ENCODE results near the gene HIVEP3.

Gene HIVEP3

DNA sequence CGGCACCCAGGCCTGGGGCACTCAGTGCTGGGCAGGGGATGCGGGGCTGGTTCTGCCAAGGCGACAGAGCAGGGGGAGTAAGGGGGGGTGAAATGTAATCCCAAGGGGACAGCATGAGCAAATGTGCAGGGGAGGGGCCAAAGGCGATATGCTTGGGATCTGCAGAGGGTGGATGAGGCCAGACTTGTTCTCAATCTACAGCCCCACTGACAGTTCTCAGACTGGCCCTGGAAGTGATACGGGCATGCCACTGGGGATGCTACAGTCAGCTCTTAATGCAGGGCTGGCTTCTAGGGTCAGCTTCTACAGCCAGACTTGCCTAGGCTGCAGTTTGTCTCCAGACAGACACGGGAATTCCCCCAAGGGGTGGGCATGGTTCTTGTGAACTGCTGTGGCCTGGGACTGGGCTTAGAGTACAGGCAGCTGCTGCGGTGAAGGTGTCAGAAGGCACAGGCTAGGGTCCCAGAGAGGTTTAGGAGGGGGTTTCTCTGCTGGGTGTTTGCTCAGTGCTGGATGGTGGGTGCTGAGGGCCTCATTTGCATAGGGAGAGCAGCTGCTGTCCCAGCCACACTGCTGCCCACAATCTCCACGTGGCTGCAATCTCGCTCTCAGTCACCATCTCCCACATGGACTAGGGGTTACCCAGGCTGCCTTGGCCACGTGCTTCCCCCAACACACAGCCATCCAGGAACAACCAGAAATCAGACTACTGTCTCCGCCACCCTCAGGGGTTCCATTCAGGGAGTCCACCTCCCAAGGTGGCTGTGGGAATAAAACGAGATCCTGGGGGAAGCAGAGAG, 190.1 kb downstream of the HIVEP3 start:
- H3K4me3 ChIP-seq (ENCODE audit: low read length), result no peak overlapping the region
- DNase-seq (ENCODE audit: low read depth), result no peak
- TF ChIP-seq, protein P1, sequence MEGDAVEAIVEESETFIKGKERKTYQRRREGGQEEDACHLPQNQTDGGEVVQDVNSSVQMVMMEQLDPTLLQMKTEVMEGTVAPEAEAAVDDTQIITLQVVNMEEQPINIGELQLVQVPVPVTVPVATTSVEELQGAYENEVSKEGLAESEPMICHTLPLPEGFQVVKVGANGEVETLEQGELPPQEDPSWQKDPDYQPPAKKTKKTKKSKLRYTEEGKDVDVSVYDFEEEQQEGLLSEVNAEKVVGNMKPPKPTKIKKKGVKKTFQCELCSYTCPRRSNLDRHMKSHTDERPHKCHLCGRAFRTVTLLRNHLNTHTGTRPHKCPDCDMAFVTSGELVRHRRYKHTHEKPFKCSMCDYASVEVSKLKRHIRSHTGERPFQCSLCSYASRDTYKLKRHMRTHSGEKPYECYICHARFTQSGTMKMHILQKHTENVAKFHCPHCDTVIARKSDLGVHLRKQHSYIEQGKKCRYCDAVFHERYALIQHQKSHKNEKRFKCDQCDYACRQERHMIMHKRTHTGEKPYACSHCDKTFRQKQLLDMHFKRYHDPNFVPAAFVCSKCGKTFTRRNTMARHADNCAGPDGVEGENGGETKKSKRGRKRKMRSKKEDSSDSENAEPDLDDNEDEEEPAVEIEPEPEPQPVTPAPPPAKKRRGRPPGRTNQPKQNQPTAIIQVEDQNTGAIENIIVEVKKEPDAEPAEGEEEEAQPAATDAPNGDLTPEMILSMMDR (conservative IDR thresholded peaks at IDR 0.05; ENCODE audit: low read length), result no peak

GRCh38 chr1:41727749-41728115, 191.0 kb downstream of the HIVEP3 start:
- H3K4me3 ChIP-seq (ENCODE audit: low read length), result no peak overlapping the region
- DNase-seq (ENCODE audit: low read depth), result no peak
- TF ChIP-seq, protein P1 (conservative IDR thresholded peaks at IDR 0.05; ENCODE audit: low read length), result no peak

- TF ChIP-seq, protein P1 (conservative IDR thresholded peaks at IDR 0.05; ENCODE audit: low read length), result no peak
- DNase-seq (ENCODE audit: low read depth), result no peak
- H3K4me3 ChIP-seq (ENCODE audit: low read length), result no peak overlapping the region
Measured at GRCh38 chr1:41726899-41727748, 191.6 kb downstream of the HIVEP3 start.

DNA sequence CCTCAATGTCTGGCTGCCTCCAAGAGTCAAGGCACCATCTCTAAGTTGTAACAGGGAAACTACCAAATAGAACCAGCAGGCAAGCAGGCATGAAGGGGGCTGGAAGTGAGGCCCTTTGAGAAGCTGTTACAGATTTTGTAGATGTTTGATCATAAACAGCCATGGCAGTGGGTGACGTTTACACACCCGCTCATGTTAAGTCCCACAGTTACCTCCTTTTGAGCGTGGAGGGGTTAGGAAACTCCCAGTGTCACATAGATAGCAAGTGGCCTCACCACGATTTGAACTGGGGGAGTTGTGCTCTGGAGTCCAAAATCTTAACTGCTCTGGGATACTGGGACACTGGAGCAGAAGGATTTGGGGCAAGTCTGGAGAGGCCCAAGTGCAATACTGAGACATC, 192.4 kb downstream of the HIVEP3 start:
- H3K4me3 ChIP-seq (ENCODE audit: low read length), result no peak overlapping the region
- TF ChIP-seq, protein P1 (conservative IDR thresholded peaks at IDR 0.05; ENCODE audit: low read length), result no peak
- DNase-seq (ENCODE audit: low read depth), result no peak

GRCh38 chr1:41724926-41725325, 193.8 kb downstream of the HIVEP3 start:
- no peak overlapping the region for H3K4me3 ChIP-seq (ENCODE audit: low read length)
- no peak for DNase-seq (ENCODE audit: low read depth)
- TF ChIP-seq, protein P1 (conservative IDR thresholded peaks at IDR 0.05; ENCODE audit: low read length), result no peak

DNA sequence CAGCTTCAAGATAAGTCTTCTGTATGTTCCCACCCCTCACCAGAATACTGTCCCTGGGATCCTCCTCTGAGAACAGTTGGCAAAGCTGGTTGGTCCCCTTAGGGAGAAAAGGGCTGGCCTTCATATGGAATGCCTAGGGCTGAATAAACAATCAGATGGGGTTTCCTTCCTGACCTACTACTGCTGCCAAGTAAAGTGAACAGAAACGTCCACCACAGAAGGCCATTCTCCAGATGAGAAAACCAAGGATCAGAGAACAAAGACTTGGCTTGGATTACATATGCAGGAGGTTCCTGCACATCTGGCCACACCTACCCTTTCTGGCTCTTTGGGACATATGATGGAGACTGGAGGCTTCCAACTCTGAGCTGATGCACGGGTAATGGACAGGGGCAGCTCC, 194.5 kb downstream of the HIVEP3 start:
- TF ChIP-seq, protein P1 (conservative IDR thresholded peaks at IDR 0.05; ENCODE audit: low read length), result no peak
- no peak for DNase-seq (ENCODE audit: low read depth)
- no peak overlapping the region for H3K4me3 ChIP-seq (ENCODE audit: low read length)

All from AG10803 (cell line).